Neural crest cell (in vitro differentiated cells): Measurements from ENCODE around the gene XPO4. TPM values are rescaled to one million over a fixed set of nuclear protein-coding genes. Genes with fewer than 3 reads are reported as not detected.

ENCODE experiments used
- DNase-seq: peaks from one replicate; pipeline ENCODE4 v3.0.0; 2021; ENCODE audit warnings: low read depth, mixed read lengths, low spot score
- H3K27ac Mint-ChIP-seq: one replicate; pipeline ENCODE4 v1.8.0; 2021; ENCODE audit warnings: mild to moderate bottlenecking, mixed read lengths; ENCODE audit not compliant: unreplicated experiment
- H3K27me3 Mint-ChIP-seq: 2 replicates; pipeline ENCODE4 v1.8.0; 2021; ENCODE audit warnings: low read depth, mild to moderate bottlenecking, mixed read lengths
- H3K36me3 Mint-ChIP-seq: 2 replicates; pipeline ENCODE4 v1.8.0; 2021; ENCODE audit warnings: low read depth, mild to moderate bottlenecking, mixed read lengths
- H3K4me1 Mint-ChIP-seq: 2 replicates; pipeline ENCODE4 v1.8.0; 2021; ENCODE audit warnings: mixed read lengths
- H3K4me3 Mint-ChIP-seq: one replicate; pipeline ENCODE4 v1.8.0; 2021; ENCODE audit warnings: mild to moderate bottlenecking, mixed read lengths
- H3K9me3 Mint-ChIP-seq: 2 replicates; pipeline ENCODE4 v1.8.0; 2021; ENCODE audit warnings: mixed read lengths
- total RNA-seq: library from RNA; stranded (reverse); gene quantifications from 2 replicates; pipeline ENCODE4 v1.2.1, GENCODE V29; 2021
- TF ChIP-seq, protein P1 (sequence below): fragments of 200-600 bp; sonication (generic); conservative IDR thresholded peaks from 2 replicates; pipeline ENCODE4 v1.5.0; 2021; ENCODE audit warnings: antibody characterized with exemption, mild to moderate bottlenecking

Gene XPO4
- total RNA-seq, 1 donor from 2014 or later = 26.1 TPM

DNA sequence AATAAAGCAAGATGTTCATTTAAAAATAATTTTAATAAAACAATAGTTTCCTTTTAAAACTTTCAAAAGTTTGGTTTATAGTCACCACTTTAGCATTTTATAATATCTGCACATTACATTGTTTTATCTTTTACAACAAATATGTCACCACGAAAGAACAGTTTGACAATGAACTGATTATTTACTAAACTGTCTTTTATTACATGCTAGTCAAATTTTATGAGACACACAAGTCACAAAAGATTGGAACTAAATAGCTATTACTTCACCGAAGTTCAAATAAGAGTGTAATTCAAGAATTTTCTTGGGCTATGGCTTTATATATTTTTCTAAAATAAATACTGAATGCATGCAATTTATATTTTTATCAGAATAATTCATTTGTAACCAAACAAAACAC lies 71.3 kb downstream of the XPO4 start:
- Mint-ChIP-seq H3K4me1 (peaks cover 6% of the 10 kb centered on the region), H3K27ac (no peak overlapping the region), H3K36me3 (peaks cover 4% of the 10 kb centered on the region), H3K9me3 (no peaks in the 10 kb centered on the region), H3K27me3 (no peaks in the 10 kb centered on the region), H3K4me3 (no peak overlapping the region)
- TF ChIP-seq, protein P1, sequence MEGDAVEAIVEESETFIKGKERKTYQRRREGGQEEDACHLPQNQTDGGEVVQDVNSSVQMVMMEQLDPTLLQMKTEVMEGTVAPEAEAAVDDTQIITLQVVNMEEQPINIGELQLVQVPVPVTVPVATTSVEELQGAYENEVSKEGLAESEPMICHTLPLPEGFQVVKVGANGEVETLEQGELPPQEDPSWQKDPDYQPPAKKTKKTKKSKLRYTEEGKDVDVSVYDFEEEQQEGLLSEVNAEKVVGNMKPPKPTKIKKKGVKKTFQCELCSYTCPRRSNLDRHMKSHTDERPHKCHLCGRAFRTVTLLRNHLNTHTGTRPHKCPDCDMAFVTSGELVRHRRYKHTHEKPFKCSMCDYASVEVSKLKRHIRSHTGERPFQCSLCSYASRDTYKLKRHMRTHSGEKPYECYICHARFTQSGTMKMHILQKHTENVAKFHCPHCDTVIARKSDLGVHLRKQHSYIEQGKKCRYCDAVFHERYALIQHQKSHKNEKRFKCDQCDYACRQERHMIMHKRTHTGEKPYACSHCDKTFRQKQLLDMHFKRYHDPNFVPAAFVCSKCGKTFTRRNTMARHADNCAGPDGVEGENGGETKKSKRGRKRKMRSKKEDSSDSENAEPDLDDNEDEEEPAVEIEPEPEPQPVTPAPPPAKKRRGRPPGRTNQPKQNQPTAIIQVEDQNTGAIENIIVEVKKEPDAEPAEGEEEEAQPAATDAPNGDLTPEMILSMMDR = no peak
- DNase-seq = no peak

DNA sequence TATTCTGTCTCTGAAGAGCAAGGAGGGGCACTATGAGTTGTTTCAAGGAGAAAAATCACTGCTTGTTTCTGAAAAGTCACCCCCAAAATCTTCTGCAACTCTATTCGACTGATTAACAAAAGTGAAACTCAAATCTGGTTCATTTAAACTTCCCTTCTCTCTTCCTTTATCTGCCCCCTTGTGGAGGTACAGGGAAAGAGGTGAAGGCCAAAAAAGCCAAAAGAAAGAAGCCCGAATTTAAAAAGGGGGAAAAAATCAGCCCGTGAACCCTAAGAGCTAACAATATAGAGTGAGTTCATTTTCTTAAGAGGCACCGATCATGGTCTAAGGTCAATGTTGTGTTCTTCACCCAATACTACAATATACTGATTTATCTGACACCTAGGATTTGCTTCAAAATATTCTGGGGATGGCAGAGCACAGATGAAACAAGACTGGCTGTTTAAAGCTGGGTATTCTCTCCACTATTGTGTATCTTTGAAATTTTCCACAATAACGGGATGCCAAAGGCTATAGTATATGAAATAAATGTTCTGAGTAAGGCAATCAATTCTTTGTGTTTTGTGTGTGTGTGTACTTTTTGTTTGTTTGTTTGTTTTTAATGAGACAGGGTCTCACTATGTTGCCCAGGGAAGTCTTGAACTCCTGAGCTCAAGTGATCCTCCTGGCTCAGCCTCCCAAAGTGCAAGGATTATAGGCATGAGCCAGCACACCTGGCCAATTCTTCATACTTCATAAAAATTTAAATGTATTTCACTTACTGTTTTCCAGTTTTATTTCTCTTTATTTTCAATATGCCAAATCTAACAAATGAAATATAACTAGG lies 73.8 kb downstream of the XPO4 start:
- peak; percentile 14 for DNase-seq
- Mint-ChIP-seq H3K4me1 (peaks cover 6% of the 10 kb centered on the region), H3K4me3 (no peak overlapping the region)

DNA sequence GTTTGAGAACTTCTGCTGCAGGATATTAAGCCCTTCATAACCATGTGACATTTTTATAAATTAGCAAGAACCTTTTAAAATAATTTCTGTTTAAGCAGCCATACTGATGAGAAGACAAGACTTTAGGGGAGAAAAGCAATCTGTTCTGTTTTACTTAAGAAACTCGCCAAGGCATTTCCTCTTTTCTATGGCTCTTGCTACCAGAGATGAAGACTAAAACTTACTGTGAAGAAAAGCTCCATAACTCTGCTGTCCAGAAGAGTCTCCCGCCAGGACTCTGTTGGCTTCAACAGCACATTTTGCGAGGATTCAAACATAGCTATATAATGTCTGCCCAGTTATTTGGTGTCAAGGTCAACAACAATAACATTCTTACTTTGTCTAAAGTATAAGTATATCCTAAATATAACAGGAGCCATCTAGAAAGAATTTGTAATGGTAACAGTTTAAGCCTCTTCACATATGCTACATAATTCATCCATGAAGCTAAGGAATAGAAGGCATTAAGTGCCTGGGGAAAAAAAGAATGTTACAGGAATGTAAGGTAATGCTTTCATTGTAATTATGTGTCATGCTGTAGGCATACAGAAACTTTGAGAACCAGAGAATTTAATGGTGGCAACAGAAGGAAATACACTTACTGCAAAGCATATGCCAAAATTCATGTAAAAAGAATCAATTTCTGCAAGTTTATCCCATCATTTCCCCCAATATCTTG lies 75.5 kb downstream of the XPO4 start:
- Mint-ChIP-seq H3K4me3 (no peak overlapping the region), H3K4me1 (peaks cover 6% of the 10 kb centered on the region), H3K9me3 (no peaks in the 10 kb centered on the region), H3K27ac (no peak overlapping the region), H3K27me3 (no peaks in the 10 kb centered on the region), H3K36me3 (no peaks in the 10 kb centered on the region)
- no peak for DNase-seq
- TF ChIP-seq, protein P1 = no peak

More for the DNA sequence above, 73.8 kb downstream of the XPO4 start:
- Mint-ChIP-seq H3K27ac (no peak overlapping the region), H3K36me3 (no peaks in the 10 kb centered on the region), H3K9me3 (no peaks in the 10 kb centered on the region), H3K27me3 (no peaks in the 10 kb centered on the region)
- TF ChIP-seq, protein P1 = peak; percentile 85

DNA sequence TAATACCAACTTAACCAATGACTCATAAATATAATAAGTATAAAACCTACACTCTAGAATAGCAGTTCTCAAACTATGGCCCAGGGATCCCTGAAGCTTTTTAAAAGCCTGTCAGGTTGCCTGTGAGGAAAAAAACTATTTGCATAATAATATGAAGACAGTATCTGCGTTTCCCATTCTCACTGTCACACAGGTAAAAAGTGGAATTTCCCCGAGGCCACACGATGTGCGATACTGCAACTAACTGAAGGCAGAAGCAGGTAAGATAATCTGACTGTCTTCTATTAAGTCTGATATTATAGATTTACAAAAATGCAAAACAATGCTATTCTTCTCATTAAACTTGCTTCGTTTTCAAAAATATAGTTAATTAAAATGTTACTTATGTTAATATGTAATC lies 76.2 kb downstream of the XPO4 start:
- Mint-ChIP-seq H3K36me3 (no peaks in the 10 kb centered on the region), H3K4me1 (peaks cover 6% of the 10 kb centered on the region), H3K27ac (no peak overlapping the region), H3K9me3 (no peaks in the 10 kb centered on the region), H3K4me3 (no peak overlapping the region), H3K27me3 (no peaks in the 10 kb centered on the region)
- TF ChIP-seq, protein P1 = no peak
- no peak for DNase-seq

DNA sequence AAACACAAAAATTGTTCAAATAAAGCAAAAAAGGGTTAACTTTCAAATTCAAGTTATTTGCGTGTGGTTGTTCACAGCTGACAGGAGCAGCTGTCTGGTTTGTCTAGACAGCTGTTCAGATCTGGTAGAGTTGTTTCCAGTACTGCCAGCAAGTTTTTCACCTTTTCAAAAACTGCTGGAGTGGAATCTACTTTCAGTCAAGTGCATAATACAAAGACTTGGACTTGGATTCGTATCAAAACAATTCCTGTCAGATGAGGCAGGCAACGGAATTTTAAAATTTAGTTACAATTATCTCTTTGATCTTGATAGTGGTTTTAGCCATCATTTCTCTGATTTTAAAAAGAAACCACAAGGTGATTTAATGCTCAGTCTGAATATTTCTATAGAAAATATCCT lies 77.1 kb downstream of the XPO4 start:
- no peak overlapping the region for H3K4me3 Mint-ChIP-seq
- TF ChIP-seq, protein P1 = no peak
- no peaks in the 10 kb centered on the region for H3K36me3 Mint-ChIP-seq
- no peaks in the 10 kb centered on the region for H3K27me3 Mint-ChIP-seq
- H3K9me3 Mint-ChIP-seq = no peaks in the 10 kb centered on the region
- H3K4me1 Mint-ChIP-seq = peaks cover 6% of the 10 kb centered on the region
- no peak for DNase-seq
- H3K27ac Mint-ChIP-seq = no peak overlapping the region
